ENCODE data around the gene RANBP3.

GRCh38 chr19:5993648-5994358 is 15.9 kb upstream of the RANBP3 start:
- no peak for TF ChIP-seq REST (IDR thresholded peaks at IDR 0.05; ENCODE audit: low read depth, low read length)
- TF ChIP-seq CTCF (IDR thresholded peaks at IDR 0.05) = no peak
